ENCODE measurements around the gene CFAP126.

- TF ChIP-seq, protein P1, sequence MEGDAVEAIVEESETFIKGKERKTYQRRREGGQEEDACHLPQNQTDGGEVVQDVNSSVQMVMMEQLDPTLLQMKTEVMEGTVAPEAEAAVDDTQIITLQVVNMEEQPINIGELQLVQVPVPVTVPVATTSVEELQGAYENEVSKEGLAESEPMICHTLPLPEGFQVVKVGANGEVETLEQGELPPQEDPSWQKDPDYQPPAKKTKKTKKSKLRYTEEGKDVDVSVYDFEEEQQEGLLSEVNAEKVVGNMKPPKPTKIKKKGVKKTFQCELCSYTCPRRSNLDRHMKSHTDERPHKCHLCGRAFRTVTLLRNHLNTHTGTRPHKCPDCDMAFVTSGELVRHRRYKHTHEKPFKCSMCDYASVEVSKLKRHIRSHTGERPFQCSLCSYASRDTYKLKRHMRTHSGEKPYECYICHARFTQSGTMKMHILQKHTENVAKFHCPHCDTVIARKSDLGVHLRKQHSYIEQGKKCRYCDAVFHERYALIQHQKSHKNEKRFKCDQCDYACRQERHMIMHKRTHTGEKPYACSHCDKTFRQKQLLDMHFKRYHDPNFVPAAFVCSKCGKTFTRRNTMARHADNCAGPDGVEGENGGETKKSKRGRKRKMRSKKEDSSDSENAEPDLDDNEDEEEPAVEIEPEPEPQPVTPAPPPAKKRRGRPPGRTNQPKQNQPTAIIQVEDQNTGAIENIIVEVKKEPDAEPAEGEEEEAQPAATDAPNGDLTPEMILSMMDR (IDR thresholded peaks at IDR 0.05; ENCODE audit: insufficient read depth, low read length) = no peak
- TF ChIP-seq POLR2AphosphoS5 (IDR thresholded peaks at IDR 0.05; ENCODE audit: low read depth) = no peak
Measured at GRCh38 chr1:161378014-161378413, 10.3 kb upstream of the CFAP126 start.
